NCI-H187 treated with DMSO at 0.1 percent for 48 hours (cell line): ENCODE measurements around the gene HSPB6.

Experiments
- DNase-seq: peaks from one replicate; lab custom pipeline; 2025; lab: John Stamatoyannopoulos, UW

Gene HSPB6

DNA sequence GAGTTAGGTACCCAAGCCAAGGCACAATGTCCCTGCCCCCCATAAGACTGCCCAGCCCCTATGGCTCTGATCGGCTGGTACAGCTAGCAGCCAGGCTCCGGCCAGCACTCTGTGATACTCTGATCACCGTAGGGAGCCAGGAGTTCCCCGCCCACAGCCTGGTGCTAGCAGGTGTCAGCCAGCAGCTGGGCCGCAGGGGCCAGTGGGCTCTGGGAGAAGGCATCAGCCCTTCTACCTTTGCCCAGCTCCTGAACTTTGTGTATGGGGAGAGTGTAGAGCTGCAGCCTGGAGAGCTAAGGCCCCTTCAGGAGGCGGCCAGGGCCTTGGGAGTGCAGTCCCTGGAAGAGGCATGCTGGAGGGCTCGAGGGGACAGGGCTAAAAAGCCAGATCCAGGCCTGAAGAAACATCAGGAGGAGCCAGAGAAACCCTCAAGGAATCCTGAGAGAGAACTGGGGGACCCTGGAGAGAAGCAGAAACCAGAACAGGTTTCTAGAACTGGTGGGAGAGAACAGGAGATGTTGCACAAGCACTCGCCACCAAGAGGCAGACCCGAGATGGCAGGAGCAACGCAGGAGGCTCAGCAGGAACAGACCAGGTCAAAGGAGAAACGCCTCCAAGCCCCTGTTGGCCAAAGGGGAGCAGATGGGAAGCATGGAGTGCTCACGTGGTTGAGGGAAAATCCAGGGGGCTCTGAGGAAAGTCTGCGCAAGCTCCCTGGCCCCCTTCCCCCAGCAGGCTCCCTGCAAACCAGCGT, 42.1 kb downstream of the HSPB6 start:
- DNase-seq = no peak

DNA sequence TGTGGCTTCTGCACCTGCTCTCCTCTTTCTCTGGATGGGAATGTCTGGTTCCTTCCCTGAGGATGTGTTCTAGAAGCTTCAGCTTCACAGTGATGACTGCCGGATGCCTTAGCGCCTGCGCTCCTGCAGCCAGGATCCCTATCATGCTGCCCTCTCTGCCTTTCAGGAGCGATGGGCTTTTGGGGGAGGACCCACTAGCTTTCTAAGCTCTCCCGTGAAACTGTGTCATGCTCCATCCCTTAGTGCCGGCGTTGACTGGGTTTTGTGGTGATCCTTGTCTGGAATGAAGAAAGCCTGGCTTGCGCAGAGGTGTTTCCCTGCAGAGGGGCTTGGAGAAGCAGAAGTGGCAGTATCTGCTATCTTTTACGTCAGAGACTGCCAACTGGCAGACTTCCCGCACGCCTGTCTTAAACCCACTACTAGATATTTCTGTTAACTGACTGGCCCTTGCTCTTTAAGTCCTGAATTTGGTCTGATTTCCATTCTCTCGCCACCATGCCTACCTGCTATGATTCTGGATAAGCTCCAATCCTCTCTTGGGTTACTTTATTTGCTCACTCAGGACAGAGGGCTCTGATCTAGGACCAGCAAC, 42.8 kb downstream of the HSPB6 start:
- no peak for DNase-seq

DNA sequence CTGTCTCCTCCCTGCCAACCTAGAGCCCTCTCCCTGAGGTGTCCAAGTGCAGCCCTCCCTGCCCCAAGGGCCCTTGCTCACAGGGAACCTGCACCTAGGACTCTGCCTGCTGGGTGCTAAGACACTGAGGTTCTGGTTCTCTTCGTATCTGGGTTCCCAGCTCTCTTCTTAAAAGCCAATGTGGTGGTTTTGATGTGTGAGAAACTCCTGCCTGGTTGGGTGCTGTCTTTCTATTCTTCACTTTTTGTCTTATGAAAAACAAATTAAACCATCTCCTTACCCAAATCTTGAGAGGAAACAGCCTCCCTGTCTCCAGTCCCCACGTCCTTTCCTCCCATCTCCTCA, 43.4 kb downstream of the HSPB6 start:
- no peak for DNase-seq

DNA sequence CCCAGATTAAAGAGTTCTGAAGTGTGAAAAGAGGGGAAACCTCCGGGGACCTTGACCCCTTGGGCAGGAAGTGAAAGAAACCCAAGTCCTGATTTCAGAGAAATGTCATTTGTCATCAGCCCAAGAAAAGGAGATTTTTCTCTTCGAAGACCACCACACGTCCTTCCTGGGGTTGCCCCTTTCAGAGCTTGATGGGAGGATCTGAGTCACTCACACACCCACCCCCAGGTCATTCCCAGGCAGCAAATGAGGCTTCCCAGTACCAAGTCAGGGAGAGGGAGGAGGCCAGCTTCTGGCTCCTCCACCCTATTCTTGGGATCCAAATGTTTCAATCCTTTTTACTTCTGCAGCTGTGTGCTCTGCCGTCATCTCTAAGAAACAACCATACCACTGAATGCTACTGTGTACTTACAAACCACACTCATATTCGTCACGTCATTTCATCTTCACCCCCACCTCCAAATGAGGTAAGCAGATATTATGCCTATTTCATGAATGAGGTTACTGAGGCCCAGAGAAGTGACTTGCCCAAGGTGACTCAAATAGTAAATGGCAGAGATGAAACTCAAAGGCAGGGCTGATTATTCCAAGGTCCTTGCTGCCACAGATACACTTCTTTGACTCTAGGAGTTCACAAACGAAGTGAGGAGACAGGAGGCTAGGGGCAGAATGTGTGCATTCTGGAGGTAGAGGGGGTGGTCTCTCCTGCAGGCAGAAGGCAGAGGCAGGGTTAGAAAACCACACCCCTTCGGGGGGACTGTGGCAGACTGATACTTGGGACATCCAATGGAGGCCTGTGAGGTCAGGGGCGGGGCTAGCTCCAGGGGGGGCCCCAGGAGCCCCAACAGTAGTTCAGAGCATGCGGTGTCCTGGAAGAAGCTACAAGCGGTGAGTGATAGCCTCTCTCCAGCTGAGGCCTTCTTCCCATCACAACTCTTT, 44.0 kb downstream of the HSPB6 start:
- no peak for DNase-seq

DNA sequence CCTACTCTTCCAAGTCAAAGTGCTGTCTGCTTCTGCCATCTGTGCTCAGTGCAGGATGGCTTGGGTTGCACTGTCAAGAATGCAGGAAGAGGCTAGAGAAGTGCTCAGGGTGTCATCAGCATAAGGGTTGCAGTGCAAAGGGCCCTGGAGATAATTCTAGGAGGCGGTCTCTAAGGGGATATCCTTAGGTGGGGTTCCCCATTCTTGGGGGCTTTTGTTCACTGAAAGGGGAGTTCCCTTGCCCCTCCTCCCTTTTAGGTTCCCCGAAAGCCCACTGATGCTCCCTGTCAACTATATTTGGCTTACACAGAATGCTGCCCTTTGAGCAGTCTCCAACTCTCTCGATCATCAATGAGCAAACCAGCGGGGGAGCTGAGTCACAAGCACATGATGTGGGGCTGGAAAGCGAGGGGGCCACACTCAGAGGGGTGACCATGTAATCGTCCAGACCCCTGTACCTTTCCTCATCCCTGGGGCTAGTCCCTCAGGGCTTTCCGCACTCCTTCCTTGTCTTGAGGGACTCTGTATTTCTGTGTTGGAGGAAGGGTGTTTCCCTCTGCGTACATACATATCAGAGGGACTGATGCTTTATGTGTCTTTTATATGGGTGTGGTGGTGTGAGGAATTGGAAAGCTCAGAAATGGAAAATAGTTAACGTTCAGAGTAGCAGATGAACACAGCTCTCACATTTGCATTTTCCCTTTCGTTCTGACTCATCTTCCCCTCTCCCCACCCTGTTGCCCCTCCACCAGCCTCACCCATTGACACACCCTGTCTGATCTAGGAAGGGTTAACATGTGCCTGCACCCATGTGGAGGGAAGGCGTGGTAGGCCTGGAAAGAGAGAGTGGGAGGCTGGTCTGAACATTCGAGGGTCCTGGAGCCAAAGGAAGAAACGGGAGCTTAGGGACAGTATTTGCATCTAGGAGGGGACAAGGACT, 45.8 kb downstream of the HSPB6 start:
- no peak for DNase-seq

DNA sequence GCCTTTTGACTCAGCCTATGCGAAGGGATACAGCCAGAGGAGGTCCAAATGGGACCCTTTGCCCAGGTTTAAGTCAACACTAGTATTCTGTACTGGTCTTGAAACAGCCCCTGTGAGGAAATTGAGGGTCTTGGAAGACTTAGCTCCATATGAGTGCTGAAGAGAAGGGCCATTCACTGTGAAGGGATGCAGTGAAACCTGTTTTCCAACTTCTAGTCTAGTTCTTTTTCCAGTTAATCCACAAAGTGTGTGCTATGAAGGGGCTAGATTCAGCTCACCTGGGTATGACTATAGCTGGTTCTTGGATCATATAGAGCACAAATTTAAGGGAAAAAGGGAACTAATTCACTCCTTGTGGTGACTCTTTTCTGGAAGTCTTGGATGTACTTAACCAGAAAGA, 48.4 kb downstream of the HSPB6 start:
- DNase-seq = no peak
